EL (cell line): Measurements from ENCODE around the gene STMND1.
"Not testable (repeated sequence)": the region's sequence is repeated elsewhere in the genome, so short reads cannot be mapped to it uniquely, and the experiment has no call there.

Experiments used
- DNase-seq: peaks from one replicate; pipeline ENCODE4 v3.0.0-alpha.2; 2016

STMND1 gene

DNA sequence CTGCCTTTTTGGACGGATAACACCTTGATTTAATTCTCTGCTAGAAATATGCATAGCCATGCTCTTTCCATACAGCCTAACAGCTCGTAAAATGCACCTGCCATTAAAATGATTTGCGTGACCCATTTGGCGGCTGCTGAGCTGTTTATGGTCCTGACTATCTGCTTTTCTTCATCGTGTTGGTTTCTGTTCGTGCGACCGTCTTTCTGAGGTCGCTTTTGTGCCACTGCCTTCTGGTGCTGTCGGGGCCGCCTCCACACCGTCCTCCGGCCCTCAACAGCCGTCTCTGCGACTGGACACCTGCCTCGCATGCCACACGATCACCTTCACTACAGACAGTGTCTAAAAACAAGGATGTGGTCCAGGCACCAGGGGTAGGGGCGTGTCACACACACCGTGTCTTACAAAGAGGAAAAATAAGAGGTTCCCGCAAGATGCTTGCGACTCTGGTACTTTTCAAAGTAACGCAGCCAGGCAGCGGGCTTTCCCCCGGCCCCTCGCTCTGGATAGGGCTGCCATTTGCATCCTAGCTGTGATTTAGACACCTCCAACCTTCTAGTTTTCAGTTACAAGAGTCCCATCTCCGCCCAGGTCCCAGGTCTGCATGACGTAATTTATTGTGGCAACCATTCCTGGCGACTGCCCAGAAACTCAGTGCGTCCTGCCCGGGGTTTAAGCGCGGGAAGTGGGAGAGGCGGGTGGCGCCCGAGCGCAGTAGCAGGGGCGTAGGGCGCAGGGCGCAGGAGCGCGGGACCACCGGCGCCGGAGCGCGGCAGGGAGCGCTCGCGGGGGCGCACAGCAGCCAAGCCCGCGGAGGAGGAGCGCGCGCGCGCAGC, at the start of gene STMND1:
TSS of gene STMND1 (plus strand) at position 629 of the 836 bp plus-strand sequence. CDS start 208 bp downstream, outside the sequence.
- peak; percentile 67 for DNase-seq

DNA sequence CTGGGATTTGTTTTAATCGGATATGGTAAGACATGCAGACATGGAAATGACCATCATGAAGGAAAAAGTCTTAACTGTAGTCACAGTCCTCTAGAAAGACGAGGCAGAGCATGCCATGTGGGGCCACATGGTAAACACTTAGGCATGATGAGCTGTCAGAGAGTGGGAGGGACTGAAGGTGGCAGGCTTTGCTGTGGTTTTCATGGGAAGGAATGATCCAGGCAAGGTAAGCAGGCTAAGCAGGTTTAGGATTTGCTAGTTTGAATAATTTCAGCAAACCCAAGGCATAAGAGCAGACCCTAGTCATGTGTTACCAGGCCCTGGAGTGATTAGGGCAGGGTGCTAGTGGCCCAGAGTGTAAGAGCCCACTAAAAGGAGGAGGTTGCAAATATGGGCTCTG, 47.2 kb upstream of the STMND1 start:
- DNase-seq, result no peak

DNA sequence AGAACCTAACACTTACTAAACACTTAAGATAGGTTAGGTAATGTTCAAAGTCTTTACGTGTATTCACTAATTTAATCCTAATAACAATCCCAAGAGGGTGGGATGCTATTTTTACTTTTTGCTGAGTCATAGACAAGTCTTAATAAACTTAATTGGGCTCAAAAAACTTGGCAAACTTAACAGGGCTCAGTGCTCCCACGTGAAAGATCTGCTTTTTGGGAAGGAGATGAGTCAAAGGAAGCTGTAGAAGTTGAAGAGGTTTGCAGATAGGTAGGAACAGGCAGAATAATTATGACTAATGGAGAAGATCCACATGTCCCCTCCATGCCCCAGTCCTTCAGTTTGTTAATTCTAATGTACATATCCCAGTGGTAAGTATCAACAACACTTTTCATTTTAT, 44.5 kb upstream of the STMND1 start:
- DNase-seq, result peak; percentile 30

DNA sequence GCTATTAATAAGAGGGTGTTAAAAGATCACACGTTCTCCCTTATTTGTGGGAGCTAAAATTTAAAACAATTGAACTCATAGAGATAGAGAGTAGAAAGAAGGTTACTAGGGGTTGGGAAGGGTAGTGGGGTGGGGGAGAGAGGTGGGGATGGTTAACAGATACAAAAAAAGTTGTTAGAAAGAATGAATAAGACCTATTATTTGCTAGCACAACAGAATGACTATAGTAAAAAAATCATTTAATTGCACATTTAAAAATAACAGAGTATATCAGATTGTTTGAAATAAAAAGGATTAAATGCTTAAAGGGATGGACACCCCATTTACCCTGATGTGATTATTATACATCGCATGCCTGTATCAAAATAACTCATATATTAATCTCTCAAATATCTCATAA, 43.3 kb upstream of the STMND1 start:
- DNase-seq, result no peak

DNA sequence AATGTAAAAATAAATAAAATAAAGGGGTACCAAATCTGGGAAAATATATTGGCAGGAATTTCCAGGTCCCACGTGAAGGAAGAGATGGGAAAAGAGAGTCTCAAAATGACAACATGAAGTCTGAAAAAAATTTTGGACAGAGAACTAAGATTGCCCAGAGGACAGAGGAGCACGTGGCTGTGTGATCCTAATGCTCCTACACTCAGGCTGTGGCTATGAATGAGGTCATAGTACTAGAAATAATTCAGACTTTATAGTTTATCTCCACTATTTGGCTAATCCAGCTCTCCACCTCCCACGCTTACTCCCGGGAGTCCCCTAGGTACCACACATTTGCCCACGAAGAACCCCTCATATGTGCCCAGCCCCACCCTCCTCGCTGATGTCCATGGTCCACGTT, 42.8 kb upstream of the STMND1 start:
- DNase-seq, result no peak

DNA sequence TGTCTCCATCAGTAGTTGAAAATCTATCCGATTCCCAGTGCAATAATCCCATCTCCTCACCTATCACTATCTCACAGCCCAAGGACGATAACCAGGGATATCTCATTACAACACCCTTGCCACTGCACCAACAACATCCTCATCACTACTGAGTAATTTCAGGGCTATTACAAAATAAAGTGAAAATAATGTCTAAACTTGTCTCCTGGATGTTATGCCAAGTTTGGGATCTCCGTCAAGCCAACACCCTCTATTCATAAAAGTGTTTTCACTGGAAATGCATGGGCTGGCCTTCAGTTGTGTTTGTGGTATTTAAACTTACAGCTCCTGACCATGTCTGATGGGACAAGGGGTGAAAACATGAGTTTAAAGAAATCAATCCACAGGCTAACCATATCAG, 42.0 kb upstream of the STMND1 start:
- DNase-seq, result no peak

DNA sequence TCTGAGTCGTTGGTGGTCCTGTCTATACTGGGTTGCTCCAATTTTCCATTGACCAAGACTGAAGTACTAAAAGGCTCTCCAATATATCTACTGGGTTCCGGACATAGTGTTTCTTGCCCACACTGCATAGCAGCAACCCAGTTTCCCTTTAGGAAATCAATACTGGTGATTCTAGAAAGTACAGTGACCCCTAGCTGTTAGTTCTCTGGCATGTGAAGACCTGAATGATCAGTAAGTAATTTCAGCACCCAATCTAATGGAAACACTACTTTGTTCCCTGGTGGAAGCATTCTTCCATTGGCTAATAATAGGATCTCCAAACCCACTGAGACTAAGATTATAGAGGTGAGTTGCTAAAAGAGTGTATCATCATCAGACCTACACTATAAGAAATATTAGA, 40.8 kb upstream of the STMND1 start:
- DNase-seq, result no peak

DNA sequence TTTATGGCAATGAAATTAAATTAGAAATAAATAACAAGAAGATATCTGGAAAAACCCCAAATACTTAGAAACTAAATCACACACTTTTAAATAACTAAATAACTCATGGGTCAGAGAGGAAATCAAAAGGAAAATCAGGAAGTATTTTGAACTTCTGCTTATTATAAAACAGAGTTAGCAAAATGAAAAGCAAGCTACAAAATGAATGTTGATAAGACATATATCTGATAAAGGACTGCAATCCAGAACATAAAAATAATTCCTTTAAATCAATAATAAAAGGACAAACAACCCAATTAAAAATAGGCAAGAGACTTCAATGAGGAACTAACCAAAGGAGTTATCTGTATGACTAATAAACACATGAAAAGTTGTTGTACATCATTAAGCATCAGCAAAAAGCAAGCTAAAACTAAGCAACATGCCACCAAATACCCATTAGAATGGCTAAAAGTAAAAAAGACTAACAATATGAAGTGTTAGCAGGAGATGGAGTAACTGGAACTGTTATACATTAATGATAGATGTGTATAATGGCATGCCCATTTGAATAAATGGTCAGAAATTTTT, 38.9 kb upstream of the STMND1 start:
- DNase-seq, result no peak

DNA sequence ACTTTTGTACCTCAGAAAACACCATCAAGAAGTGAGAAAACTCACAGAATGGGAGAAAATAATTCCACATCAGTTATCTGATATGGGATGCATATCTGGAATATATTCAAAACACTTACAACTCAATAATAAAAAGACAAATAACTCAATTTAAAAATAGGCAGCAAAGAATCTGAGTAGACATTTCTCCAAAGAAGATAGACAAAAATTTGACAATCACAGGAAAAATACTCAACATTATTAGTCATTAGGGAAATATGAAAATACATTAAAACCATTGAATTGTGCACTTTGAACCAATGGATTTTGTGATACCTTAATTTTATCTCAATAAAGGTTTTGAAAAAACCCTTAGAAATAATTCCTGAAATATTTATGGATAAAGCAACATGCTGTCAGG, 36.9 kb upstream of the STMND1 start:
- DNase-seq, result peak; percentile 43

DNA sequence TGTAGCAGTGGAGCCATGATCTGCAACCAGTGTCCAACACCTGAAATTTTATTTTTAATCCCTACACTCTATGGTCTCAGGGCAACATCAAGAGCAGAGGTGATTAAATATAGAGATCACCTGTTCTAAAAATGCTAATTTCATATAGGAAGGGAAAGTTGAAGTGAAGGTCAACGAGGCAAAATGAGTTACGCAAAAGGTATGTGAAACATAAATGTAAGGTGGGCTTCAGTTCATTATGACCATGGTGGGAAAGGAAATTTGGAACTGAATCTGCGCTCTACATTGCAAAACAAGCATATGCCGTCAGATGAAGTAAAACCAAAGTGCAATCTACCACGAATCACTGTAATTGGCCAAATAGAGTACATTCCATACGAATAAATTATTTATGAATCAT, 35.2 kb upstream of the STMND1 start:
- peak; percentile 21 for DNase-seq

DNA sequence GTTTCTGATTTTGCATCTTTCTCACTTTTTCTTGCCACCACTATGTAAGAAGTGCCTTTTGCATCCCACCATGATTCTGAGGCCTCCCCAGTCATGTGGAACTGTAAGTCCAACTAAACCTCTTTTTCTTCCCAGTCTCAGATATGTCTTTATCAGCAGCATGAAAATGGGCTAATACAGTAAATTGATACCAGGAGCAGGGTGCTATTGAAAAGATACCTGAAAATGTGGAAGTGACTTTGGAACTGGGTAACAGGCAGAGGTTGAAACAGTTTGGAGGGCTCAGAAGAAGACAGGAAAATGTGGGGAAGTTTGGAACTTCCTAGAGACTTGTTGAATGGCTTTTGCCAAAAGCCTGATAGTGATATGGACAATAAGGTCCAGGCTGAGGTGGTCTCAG, 32.9 kb upstream of the STMND1 start:
- DNase-seq, result not testable (repeated sequence)

DNA sequence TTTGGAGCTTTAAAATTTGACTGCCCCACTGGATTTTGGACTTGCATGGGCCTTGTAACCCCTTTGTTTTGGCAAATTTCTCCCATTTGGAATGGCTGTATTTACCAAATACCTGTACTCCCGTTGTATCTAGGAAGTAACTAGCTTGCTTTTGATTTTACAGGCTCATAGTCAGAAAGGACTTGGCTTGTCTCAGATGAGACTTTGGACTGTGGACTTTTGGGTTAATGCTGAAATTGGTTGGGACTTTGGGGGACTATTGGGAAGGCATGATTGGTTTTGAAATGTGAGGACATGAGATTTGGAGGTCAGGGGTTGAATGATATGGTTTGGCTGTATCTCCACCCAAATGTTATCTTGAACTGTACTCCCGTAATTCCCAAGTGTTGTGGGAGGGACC, 31.4 kb upstream of the STMND1 start:
- not testable (repeated sequence) for DNase-seq

DNA sequence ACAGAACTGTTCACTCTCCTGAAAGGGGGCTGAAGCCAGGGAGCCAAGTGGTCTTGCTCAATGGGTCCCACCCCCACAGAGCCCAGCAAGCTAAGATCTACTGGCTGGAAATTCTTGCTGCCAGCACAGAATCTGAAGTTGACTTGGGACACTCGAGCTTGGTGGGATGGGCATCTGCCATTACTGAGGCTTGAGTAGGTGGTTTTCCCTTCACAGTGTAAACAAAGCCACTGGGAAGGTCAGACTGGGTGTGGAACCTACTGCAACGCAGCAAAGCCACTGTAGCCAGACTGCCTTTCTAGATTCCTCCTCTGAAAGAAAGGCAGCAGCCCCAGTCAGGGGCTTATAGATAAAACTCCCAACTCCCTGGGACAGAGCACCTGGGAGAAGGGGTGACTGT, 28.3 kb upstream of the STMND1 start:
- DNase-seq, result not testable (repeated sequence)

DNA sequence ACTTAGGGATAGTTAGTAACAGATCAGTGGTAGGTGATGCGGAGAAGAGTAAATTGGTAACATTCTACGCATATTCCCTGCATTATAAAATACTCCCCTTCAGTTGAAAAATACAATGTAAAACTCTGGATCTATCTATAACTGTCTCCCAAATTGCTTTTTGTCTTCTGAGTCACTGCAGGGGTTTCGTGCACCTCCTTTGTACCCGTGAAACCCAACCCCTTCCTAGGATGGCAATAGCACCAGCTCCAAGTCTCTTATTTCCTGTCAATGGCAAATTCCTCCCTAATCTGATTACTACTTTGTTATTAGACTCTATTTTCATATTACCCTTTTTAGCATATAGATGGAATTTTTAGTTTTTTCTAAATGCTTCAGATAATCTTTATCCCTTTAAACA, 20.6 kb upstream of the STMND1 start:
- no peak for DNase-seq

DNA sequence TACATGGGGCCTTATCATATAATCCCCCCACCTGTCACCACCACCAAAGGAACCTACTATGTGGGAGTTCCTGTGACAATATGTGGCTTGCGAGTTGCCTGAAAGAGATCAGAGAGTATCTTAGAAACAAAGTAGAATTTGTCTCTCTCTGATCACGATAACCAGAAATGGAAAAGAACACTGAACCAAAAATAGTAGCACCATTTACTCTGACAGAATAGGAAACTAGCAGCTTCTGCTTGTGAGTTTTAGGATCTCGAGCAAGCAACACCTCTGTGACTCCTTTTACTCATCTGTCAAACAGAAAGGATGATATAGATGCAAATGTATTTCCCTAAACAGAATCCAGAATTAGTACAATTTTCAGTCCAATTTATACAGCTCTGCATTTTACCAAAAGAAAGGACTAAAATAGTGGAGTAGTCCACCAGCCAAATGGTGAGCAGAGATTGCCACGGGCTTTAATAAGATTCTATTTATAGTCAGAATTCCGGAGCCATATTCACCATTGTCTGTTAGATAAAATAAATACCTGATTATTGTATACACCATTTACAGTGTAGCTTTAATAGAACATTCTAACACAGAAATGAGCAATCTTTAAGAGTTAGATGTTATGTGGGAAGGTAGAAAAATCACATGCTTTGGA, 19.9 kb upstream of the STMND1 start:
- DNase-seq, result no peak

DNA sequence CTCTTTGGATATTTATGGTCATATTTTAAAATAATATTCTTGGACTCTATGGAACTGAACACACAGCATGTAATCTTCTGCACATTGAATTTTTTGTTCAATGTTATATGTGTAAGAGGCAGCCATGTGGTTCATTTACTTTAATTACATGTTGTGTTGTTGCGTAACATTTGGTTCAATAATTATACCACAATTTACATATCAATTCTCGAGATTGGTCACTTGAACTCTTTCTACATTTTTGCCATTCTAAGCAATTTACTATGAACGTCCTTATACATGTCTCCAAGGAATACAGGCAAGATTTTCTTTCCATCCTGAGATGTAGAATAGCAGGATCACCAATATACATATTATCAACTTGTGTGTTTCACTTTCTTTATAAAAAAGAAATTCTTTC, 18.5 kb upstream of the STMND1 start:
- DNase-seq, result no peak

DNA sequence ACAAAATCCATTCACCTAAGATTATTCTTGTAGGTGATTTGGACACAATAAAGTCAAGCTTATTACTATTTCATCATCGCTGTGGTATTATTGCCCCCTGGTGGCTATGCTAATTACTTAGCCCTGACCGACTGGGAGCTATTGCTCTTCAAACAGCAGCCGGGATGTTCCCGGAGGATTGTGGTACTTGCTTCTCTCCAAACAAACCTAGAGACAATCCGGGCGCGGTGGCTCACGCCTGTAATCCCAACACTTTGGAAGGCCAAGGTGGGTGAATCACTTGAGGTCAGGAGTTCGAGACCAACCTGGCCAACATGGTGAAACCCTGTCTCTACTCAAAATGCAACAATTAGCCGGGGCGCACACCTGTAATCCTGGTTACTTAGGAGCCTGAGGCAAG, 15.4 kb upstream of the STMND1 start:
- DNase-seq, result peak; percentile 86

DNA sequence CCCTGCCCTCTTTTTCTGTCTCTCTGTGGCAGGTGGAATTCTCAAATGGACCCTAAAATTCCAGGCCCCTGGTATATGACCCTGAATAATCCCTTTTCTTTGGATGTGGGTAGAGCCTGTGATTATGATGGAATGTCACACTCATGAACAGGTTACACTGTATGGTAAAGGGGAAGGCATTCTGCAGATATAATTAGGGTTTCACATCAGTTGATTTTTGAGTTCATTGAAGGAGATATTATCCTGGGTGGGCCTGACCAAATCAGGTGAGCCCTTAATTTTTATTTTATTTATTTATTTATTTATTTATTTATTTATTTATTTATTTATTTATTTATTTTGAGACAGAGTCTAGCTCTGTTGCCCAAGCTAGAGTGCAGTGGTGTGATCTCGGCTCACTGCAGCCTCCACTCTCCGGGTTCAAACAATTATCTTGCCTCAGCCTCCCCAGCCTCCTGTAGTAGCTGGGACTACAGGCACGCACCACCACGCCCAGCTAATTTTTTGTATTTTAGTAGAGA, 13.7 kb upstream of the STMND1 start:
- DNase-seq, result no peak

DNA sequence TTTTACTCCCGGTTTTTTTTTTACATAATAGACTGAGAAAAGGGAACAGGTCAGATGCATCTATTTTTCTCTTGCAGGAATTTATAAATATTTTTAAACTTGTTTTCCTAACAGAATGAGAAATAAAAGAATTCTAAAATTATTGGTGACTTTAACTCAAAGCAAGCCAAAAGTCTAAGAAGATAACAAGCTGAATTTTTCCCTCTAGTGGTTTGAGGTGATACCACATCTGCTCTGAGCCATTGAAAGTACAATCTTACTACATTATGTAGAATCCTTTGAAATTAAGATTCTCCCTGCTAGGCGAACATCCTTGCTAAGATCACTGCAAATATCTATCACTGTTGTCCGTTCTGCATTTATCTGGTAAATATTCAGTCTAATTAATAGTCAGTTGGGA, 10.7 kb upstream of the STMND1 start:
- DNase-seq, result peak; percentile 10

DNA sequence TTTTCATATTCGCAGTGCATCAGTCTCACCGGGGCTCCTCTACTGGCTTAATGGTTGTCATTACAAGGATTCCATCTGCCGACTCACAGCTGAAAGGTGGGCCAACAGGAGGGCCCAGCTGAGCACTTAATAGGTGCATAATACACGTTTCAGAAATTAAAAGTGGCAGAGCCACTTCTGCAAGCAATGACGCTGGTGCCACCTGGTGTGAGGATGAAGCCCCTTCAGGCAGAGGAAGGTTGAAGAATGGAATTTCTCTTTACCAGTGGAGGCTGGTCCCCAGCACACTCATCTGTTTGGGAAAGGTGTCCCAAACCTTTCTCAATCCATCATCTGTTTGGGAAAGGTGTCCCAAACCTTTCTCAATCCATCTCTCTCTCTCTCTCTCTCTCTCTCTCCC, 8.2 kb upstream of the STMND1 start:
- peak; percentile 18 for DNase-seq

DNA sequence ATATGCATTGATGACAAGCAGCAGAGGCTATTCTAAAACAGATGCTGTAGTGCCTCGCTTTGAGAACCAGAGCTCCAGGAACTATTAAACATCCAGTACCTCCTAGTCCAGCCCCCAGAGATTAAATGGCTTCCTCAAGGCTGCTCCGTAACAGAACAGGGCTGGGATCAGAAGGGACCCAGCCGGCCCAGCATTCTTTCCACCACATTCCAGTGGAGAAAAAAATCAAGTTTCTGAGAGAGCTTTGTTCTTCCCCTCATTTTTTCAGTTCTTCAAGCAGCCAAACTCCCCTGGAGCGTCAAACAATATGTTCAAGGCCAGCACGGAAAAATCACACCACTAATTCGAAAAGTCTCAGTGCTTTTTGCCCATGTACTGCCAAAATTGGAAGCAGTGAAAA, 5.8 kb upstream of the STMND1 start:
- DNase-seq, result no peak

DNA sequence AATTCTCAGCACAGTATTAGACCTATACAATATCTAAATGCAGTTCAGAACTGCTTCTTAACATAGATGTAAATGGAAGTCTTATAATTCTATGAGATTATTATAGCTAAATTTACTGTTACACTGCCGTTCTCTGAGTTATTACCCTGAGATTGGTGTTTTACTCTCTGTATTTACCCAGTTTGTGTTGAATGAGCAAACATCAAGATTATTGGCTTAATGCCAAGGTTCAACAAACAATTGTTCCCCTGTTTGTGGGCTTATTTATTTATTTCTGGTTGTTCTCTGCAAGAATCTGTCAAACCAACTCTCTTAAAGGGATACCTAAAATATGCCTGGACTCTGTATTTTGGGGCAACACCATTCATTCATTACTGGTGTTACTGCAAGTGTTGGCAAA, 5.2 kb upstream of the STMND1 start:
- DNase-seq, result no peak

DNA sequence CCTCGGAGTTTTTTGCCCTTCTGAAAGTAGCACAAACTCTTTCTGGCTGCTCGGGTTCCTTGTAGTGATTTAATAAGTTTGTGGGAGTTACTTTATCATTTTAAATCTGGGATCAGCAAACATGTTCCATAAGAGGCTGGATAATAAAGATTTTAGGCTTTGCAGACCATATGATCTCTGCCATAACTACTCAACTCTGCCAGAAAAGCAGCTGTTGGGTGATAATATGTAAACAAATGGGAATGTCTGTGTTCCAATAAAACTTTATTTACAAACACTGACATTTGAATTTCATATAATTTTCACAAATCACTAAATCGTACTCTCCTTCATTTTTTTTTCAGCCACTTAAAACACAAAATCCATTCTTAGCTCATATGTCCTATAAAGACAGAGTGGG, 3.9 kb upstream of the STMND1 start:
- DNase-seq, result no peak

DNA sequence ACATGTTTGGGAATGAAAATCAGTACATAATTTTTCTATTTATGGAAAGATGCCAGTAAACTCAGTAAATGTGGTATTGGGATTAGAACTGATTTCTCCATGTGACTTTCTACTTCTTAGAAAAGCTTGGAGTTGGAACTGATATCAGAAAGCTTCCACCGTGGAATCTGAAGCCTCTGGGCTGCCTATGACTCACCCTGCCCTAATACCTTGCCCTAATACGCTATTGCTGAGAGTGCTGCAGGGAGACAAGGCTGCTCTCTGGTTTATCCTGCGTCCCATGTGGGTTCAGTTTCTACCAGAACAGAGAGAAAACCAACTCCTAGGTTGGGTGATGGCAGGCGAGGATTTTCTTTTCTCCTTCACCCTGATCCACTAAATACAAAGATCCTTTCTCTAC, 3.3 kb upstream of the STMND1 start:
- DNase-seq, result peak; percentile 59
